HEK293T (cell line): ENCODE results near the gene CD300LF.

Experiments used
- CTCF ChIA-PET: fragments of 350-600 bp; formaldehyde crosslinking; extraction: SDS; loops from one replicate; lab custom pipeline; 2021; ENCODE audit warnings: antibody characterized with exemption, inconsistent platforms; lab: Yijun Ruan, JAX
- POLR2A ChIA-PET: fragments of 350-600 bp; formaldehyde crosslinking; extraction: SDS; loops from one replicate; lab custom pipeline; 2020; ENCODE audit warnings: antibody characterized with exemption, inconsistent platforms; lab: Yijun Ruan, JAX
- DNase-seq: peaks from one replicate; pipeline ENCODE4 v3.0.0; 2012; ENCODE audit warnings: mixed read lengths; ENCODE audit errors: extremely low spot score
- ARNT ChIP-seq: fragments of 450-650 bp; IDR thresholded peaks from 2 replicates; pipeline ENCODE4 v1.6.1; 2017; ENCODE audit warnings: mild to moderate bottlenecking
- BHLHE40 ChIP-seq: fragments of 450-650 bp; IDR thresholded peaks from 2 replicates; pipeline ENCODE4 v1.6.1; 2016; ENCODE audit warnings: mild to moderate bottlenecking, moderate library complexity, borderline replicate concordance
- CTBP1 ChIP-seq: fragments of 450-650 bp; IDR thresholded peaks from 2 replicates; pipeline ENCODE4 v1.6.1; 2016; ENCODE audit warnings: borderline replicate concordance
- ELF4 ChIP-seq: fragments of 450-650 bp; IDR thresholded peaks from 2 replicates; pipeline ENCODE4 v1.6.1; 2017; ENCODE audit warnings: antibody characterized with exemption
- FOXA1 ChIP-seq: fragments of 450-650 bp; IDR thresholded peaks from 2 replicates; pipeline ENCODE4 v1.6.1; 2016; ENCODE audit warnings: mild to moderate bottlenecking
- FOXK2 ChIP-seq: fragments of 450-650 bp; IDR thresholded peaks from 2 replicates; pipeline ENCODE4 v1.6.1; 2016; ENCODE audit warnings: mild to moderate bottlenecking
- FOXM1 ChIP-seq: fragments of 450-650 bp; IDR thresholded peaks from 2 replicates; pipeline ENCODE4 v1.6.1; 2017; ENCODE audit warnings: mild to moderate bottlenecking, borderline replicate concordance
- HDGF ChIP-seq: fragments of 450-650 bp; IDR thresholded peaks from 2 replicates; pipeline ENCODE4 v1.6.1; 2017; ENCODE audit warnings: antibody characterized with exemption, borderline replicate concordance
- L3MBTL2 ChIP-seq: fragments of 450-650 bp; conservative IDR thresholded peaks from 2 replicates; pipeline ENCODE4 v1.6.1; 2016; ENCODE audit warnings: mild to moderate bottlenecking
- LEF1 ChIP-seq: fragments of 450-650 bp; IDR thresholded peaks from 2 replicates; pipeline ENCODE4 v1.6.1; 2017; ENCODE audit warnings: mild to moderate bottlenecking, borderline replicate concordance
- NFRKB ChIP-seq: fragments of 450-650 bp; IDR thresholded peaks from 2 replicates; pipeline ENCODE4 v1.6.1; 2016; ENCODE audit warnings: mild to moderate bottlenecking, moderate library complexity
- PKNOX1 ChIP-seq: fragments of 450-650 bp; IDR thresholded peaks from 2 replicates; pipeline ENCODE4 v1.6.1; 2016
- SP1 ChIP-seq: fragments of 450-650 bp; IDR thresholded peaks from 2 replicates; pipeline ENCODE4 v1.6.1; 2017
- SUZ12 ChIP-seq: fragments of 450-650 bp; IDR thresholded peaks from 2 replicates; pipeline ENCODE4 v1.6.1; 2016; ENCODE audit warnings: mild to moderate bottlenecking
- TARDBP ChIP-seq: fragments of 450-650 bp; IDR thresholded peaks from 2 replicates; pipeline ENCODE4 v1.6.1; 2016
- ZNF384 ChIP-seq: fragments of 450-650 bp; IDR thresholded peaks from 2 replicates; pipeline ENCODE4 v1.6.1; 2016

CD300LF gene

GRCh38 chr17:74759243-74759801, 46.6 kb upstream of the CD300LF start:
- POLR2A ChIA-PET, result interaction anchor here (0.9 to 1.8 kb wide), 5 partner anchors 9 to 114 kb away, joined by 3 to 10 read pairs (median 6); partner anchors contain the start of gene NAT9
- no peak for DNase-seq
- CTCF ChIA-PET, result interaction anchor here (1.6 kb wide), 1 partner anchor 12 kb away, joined by 6 read pairs; no protein-coding TSS in a partner anchor

DNA sequence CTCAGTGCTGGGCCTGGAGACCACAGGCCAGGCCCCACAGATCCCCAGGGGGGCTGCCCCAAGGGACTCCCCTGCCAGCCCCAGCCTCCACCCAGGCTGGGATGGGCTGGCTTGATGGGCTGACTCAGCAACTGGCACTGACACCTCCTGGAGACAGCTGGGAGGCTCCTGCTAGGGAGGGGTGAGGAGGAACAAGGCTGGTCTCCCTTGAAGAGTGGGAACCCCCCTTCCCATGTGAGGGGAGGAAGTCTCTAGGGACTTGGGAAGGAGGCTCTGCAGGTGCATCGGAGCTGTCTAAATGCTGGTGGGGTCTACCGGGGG, 46.1 kb upstream of the CD300LF start:
- CTCF ChIA-PET, result interaction anchor here (1.6 kb wide), 1 partner anchor 12 kb away, joined by 6 read pairs; no protein-coding TSS in a partner anchor
- no peak for TF ChIP-seq ARNT
- no peak for TF ChIP-seq CTBP1
- no peak for TF ChIP-seq FOXM1
- no peak for TF ChIP-seq L3MBTL2
- POLR2A ChIA-PET, result interaction anchor here (1.1 to 2.4 kb wide), 3 partner anchors 9 to 114 kb away, joined by 3 to 10 read pairs (median 4); partner anchors contain the start of gene NAT9
- DNase-seq, result no peak

More at GRCh38 chr17:74759243-74759801, 46.6 kb upstream of the CD300LF start:
- TF ChIP-seq SUZ12, result no peak
- TF ChIP-seq ZNF384, result no peak
- TF ChIP-seq HDGF, result no peak
- TF ChIP-seq TARDBP, result no peak
- TF ChIP-seq PKNOX1, result no peak
- TF ChIP-seq SP1, result no peak
- TF ChIP-seq FOXM1, result no peak
- no peak for TF ChIP-seq LEF1
- no peak for TF ChIP-seq CTBP1
- TF ChIP-seq NFRKB, result no peak
- TF ChIP-seq ELF4, result no peak
- TF ChIP-seq BHLHE40, result no peak
- TF ChIP-seq ARNT, result no peak
- no peak for TF ChIP-seq FOXA1

DNA sequence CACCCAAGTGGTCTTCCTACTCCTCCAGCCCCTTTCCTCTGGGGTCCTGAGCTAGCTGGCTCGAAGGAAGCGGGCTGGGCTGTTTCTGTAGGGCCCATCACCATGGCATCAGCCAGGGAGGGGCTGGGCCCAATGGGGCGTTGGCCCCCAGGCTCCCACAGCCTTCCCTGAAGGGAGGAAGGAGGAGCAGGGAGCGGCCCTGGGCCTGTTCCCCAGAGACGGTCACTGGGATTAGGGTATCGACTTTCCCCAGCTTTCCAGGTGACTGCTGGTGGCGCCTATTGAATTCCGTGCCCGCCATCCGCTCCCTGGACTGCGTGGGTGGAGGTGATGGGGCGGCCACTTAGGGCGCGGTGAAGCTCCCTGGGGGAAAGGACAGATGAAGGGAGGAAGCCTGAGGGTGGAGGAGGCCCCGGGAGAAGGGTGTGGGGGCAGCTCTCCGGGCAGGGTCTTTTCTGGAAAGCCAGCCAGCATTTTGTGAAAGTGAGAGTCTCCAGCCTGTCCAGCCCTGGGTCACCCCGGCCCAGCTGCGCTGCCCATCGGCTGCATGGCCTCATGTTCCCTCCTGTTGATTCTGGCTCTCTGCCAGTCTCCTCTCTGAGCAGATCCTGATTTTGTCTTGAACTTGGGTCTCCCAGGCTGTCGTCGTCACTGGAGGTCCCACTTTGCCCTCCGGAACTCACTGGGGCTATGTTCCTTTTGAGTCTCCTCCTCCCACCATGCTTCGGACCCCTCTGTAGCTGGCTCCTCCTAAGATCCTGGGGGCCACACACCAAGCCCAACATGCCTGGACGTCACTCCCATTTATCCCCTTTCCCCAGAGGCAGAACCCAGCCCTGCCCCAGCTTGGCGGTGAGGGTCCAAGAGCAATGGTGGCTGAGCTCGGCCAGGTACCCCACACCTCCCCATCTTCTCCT, 45.5 kb upstream of the CD300LF start:
- ChIA-PET CTCF (no interaction called here), POLR2A (interaction anchor here (0.5 to 2.4 kb wide), 4 partner anchors 8 to 115 kb away, joined by 3 to 10 read pairs (median 4); partner anchors contain the start of gene NAT9)
- TF ChIP-seq BHLHE40 (no peak), CTBP1 (no peak), ZNF384 (no peak), L3MBTL2 (no peak), FOXA1 (no peak), HDGF (no peak), SP1 (no peak), NFRKB (no peak), SUZ12 (no peak), PKNOX1 (no peak), FOXK2 (no peak)

GRCh38 chr17:74757502-74757901, 44.8 kb upstream of the CD300LF start:
- ChIA-PET CTCF (interaction anchor here (1.4 kb wide), 1 partner anchor 13 kb away, joined by 4 read pairs; no protein-coding TSS in a partner anchor), POLR2A (interaction anchor here (0.5 to 2.4 kb wide), 3 partner anchors 19 to 116 kb away, joined by 3 to 10 read pairs (median 3); partner anchors contain the start of gene NAT9)
- TF ChIP-seq FOXA1 (no peak), PKNOX1 (no peak), LEF1 (no peak), FOXM1 (no peak), BHLHE40 (no peak), ZNF384 (no peak), L3MBTL2 (no peak), CTBP1 (no peak), HDGF (no peak), SUZ12 (no peak), TARDBP (no peak), SP1 (no peak), ARNT (no peak), NFRKB (no peak), FOXK2 (no peak), ELF4 (no peak)
- no peak for DNase-seq

More for the DNA sequence above, 45.5 kb upstream of the CD300LF start:
- no peak for DNase-seq

DNA sequence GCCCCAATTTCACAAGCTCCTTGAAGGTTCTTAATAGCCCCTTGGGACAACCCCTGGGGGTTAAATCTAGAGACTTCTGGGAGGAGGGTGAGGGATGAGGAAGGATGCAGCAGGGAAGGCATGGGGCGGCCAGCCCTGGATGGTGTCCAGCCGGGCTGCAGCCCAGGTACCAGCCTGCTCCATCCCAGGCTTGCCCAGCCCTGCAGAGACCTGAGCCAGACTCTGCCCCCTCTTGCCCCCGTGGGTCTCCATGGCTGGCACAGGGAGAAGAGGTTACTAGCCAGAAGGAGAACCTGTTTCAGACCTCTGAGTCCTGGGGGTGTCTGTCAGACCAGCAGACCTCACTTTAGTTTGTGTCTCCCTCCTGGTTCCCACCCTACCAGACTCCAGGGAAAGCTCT, 44.2 kb upstream of the CD300LF start:
- TF ChIP-seq TARDBP (no peak), BHLHE40 (no peak), FOXA1 (no peak), SUZ12 (no peak), SP1 (no peak), LEF1 (no peak), ARNT (no peak), ZNF384 (no peak), PKNOX1 (no peak), L3MBTL2 (no peak), ELF4 (no peak), CTBP1 (no peak), FOXM1 (no peak)
- ChIA-PET CTCF (interaction anchor here (1.1 to 1.4 kb wide), 2 partner anchors 12 to 14 kb away, joined by 4 to 5 read pairs; no protein-coding TSS in a partner anchor), POLR2A (interaction anchor here (2.4 kb wide), 1 partner anchor 20 kb away, joined by 10 read pairs; the partner anchor contains the start of gene NAT9)
- no peak for DNase-seq
